Upper lobe of left lung (tissue), 6 donors: Measurements from ENCODE around the gene SLC6A17. TPM values are rescaled to one million over a fixed set of nuclear protein-coding genes. Genes with fewer than 3 reads are reported as not detected.

ENCODE experiments used
- ATAC-seq, 2 donors: fragments of 200-7000 bp; cut with Tn5 transposase; one replicate each; pipeline ENCODE4 v1.9.1; 2022; ENCODE audit warnings: mild to moderate bottlenecking in 2 of 2, moderate library complexity in 2 of 2; ENCODE audit not compliant: low FRiP score in 2 of 2
- DNase-seq, 2 donors: peaks; one replicate each; pipeline ENCODE4 v3.0.0-alpha.2; 2019 to 2020
- H3K27ac ChIP-seq, 4 donors: fragments of 200-600 bp; sonication (generic); one replicate each; pipeline ENCODE4 v1.5.1; 2016 to 2019
- H3K27me3 ChIP-seq, 4 donors: fragments of 200-600 bp; sonication (generic); one replicate each; pipeline ENCODE4 v1.5.1; 2017 to 2019
- H3K36me3 ChIP-seq, 4 donors: fragments of 200-600 bp; sonication (generic); one replicate each; pipeline ENCODE4 v1.5.1; 2016 to 2019
- H3K4me1 ChIP-seq, 4 donors: fragments of 200-600 bp; sonication (generic); one replicate each; pipeline ENCODE4 v1.5.1; 2018 to 2019
- H3K4me3 ChIP-seq, 4 donors: fragments of 200-600 bp; sonication (generic); one replicate each; pipeline ENCODE4 v1.5.1; 2017 to 2019; ENCODE audit warnings: mild to moderate bottlenecking in 2 of 4, moderate library complexity in 1 of 4
- H3K9me3 ChIP-seq, 4 donors: fragments of 200-600 bp; sonication (generic); one replicate each; pipeline ENCODE4 v1.5.1; 2018 to 2019
- CTCF ChIP-seq, 6 experiments: fragments of 450-650 bp in 4 of 6; fragments of 200-600 bp in 2 of 6; sonication (generic) in 2 of 6; IDR thresholded peaks; one replicate each; pipeline ENCODE4 v1.5.1; 2016 to 2019; ENCODE audit warnings: antibody characterized with exemption in 6 of 6
- EP300 ChIP-seq, 4 donors: sonication (generic); formaldehyde crosslinking; IDR thresholded peaks; one replicate each; pipeline ENCODE4 v1.5.1; 2017; ENCODE audit warnings: antibody characterized with exemption in 4 of 4, control low read depth in 2 of 4
- POLR2A ChIP-seq, 4 donors: fragments of 450-650 bp; IDR thresholded peaks; one replicate each; pipeline ENCODE4 v1.5.1; 2016 to 2017; ENCODE audit warnings: antibody characterized with exemption in 4 of 4, mild to moderate bottlenecking in 2 of 4
- POLR2AphosphoS5 ChIP-seq, 2 donors: sonication (generic); formaldehyde crosslinking; IDR thresholded peaks; one replicate each; pipeline ENCODE4 v1.5.1; 2017; ENCODE audit warnings: antibody characterized with exemption in 2 of 2
- WGBS, 2 donors: methylation state at CpG; one replicate each; pipeline ENCODE4 v1.1.5; 2017 to 2018; 5-methylcytosine and 5-hydroxymethylcytosine counted together
- total RNA-seq, 6 donors: library from RNA; depleted of rRNA in 4 of 6; stranded (reverse); fragments of >200 nt in 4 of 6; gene quantifications; one replicate each; pipeline versions ENCODE4 v1.1.0 to v1.2.1, GENCODE V29; 2016 to 2021
- donor health status: DM: no; HTN: no; CAD: no; lungs with moderate emphysema.
- donor health status: DM: no; HTN: yes; CAD: no; lungs with severe emphysema.

The SLC6A17 gene
- total RNA-seq, 6 donors from 2014 or later = 0.07 TPM; not detected in 5

DNA sequence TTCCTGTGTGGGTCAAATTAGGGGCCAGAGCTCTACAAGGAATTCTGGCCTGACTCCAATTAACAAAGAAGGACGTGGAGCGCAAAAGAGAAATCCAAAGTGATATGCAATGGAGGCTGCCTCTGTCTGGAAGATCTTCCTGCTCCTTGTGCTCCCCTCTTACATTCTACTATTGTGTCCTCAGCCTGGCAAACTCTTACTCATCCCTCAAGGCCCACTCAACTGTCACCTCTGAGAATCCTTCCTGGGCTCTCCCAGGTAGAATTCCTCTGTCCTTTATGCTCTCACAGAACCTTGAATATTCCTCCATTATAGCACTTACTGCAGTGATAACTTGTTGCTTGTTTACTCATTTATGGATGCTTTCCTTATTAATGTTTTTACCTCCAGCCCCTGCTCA is 91.2 kb downstream of the SLC6A17 start:
- ATAC-seq (no peak), DNase-seq (no peak)
- Histone ChIP-seq H3K27ac (no peak overlapping the region), H3K9me3 (no peaks in the 10 kb centered on the region), H3K36me3 (no peaks in the 10 kb centered on the region), H3K27me3 (no peaks in the 10 kb centered on the region), H3K4me1 (peaks cover 5 to 9% (median 8%) of the 10 kb centered on the region in 4 donors), H3K4me3 (no peak overlapping the region)
- TF ChIP-seq EP300 (IDR thresholded peaks at IDR 0.05) (no peak), CTCF (IDR thresholded peaks at IDR 0.05) (no peak), POLR2AphosphoS5 (IDR thresholded peaks at IDR 0.05) (no peak), POLR2A (IDR thresholded peaks at IDR 0.05) (no peak)
- 26 to 28% methylated on average over 2 of the region's 2 CpGs for WGBS, 2 donors

GRCh38 chr1:110242062-110242461 is 91.8 kb downstream of the SLC6A17 start:
- no peaks in the 10 kb centered on the region for H3K27me3 ChIP-seq
- ATAC-seq = no peak
- WGBS, 2 donors = 95 to 96% methylated on average over 3 to 4 of the region's 4 CpGs

GRCh38 chr1:110242731-110243130 is 92.4 kb downstream of the SLC6A17 start:
- H3K9me3 ChIP-seq = no peaks in the 10 kb centered on the region
- peaks cover 5 to 9% (median 8%) of the 10 kb centered on the region in 4 donors for H3K4me1 ChIP-seq
- no peak overlapping the region for H3K27ac ChIP-seq
- DNase-seq = no peak
- H3K27me3 ChIP-seq = no peaks in the 10 kb centered on the region
- TF ChIP-seq POLR2A (IDR thresholded peaks at IDR 0.05) = no peak
- no peak for TF ChIP-seq POLR2AphosphoS5 (IDR thresholded peaks at IDR 0.05)
- TF ChIP-seq EP300 (IDR thresholded peaks at IDR 0.05) = no peak
- TF ChIP-seq CTCF (IDR thresholded peaks at IDR 0.05) = no peak
- WGBS, 2 donors = 84 to 93% methylated on average over 3 to 4 of the region's 4 CpGs
- ATAC-seq = no peak
- H3K4me3 ChIP-seq = no peak overlapping the region
- no peaks in the 10 kb centered on the region for H3K36me3 ChIP-seq

More at GRCh38 chr1:110242062-110242461, 91.8 kb downstream of the SLC6A17 start:
- Histone ChIP-seq H3K4me3 (no peak overlapping the region), H3K36me3 (no peaks in the 10 kb centered on the region), H3K27ac (no peak overlapping the region), H3K9me3 (no peaks in the 10 kb centered on the region), H3K4me1 (peaks cover 5 to 9% (median 8%) of the 10 kb centered on the region in 4 donors)
- TF ChIP-seq EP300 (IDR thresholded peaks at IDR 0.05) (no peak), CTCF (IDR thresholded peaks at IDR 0.05) (no peak), POLR2A (IDR thresholded peaks at IDR 0.05) (no peak), POLR2AphosphoS5 (IDR thresholded peaks at IDR 0.05) (no peak)
- no peak for DNase-seq

DNA sequence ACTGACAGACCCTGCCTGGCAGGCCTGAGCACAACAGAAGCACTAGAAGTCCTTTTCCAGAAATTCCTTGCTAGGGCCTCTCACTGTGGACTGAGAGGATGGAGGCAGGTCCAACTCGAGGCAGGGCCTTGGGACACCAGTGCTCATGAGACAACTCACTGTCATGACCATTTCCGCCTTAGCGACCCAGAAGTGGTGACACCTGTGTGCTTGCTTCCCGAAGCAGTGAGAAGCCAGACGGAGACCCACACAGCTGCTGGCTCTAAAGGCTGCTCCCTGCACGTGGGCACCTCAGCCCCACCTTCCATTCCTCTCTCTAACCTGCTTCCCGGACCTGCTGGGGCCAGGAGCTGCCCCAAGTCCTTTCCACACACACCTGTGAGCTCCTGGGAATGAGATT is 92.9 kb downstream of the SLC6A17 start:
- no peak for ATAC-seq
- H3K4me3 ChIP-seq = no peak overlapping the region
- H3K27me3 ChIP-seq = no peaks in the 10 kb centered on the region
- no peak for DNase-seq
- WGBS, 2 donors = 67 to 79% methylated on average over 7 of the region's 7 CpGs
- H3K36me3 ChIP-seq = no peaks in the 10 kb centered on the region
- peaks cover 5 to 9% (median 8%) of the 10 kb centered on the region in 4 donors for H3K4me1 ChIP-seq
- no peak overlapping the region for H3K27ac ChIP-seq
- H3K9me3 ChIP-seq = no peaks in the 10 kb centered on the region
- TF ChIP-seq POLR2A (IDR thresholded peaks at IDR 0.05) (no peak), CTCF (IDR thresholded peaks at IDR 0.05) (no peak), EP300 (IDR thresholded peaks at IDR 0.05) (no peak), POLR2AphosphoS5 (IDR thresholded peaks at IDR 0.05) (no peak)

- TF ChIP-seq EP300 (IDR thresholded peaks at IDR 0.05) (no peak), POLR2A (IDR thresholded peaks at IDR 0.05) (no peak), CTCF (IDR thresholded peaks at IDR 0.05) (no peak), POLR2AphosphoS5 (IDR thresholded peaks at IDR 0.05) (no peak)
- WGBS, 2 donors = 23 to 53% methylated on average over 9 of the region's 9 CpGs
- Histone ChIP-seq H3K4me3 (no peak overlapping the region), H3K36me3 (no peaks in the 10 kb centered on the region), H3K4me1 (peaks cover 5 to 9% (median 8%) of the 10 kb centered on the region in 4 donors), H3K27ac (no peak overlapping the region), H3K9me3 (no peaks in the 10 kb centered on the region), H3K27me3 (no peaks in the 10 kb centered on the region)
- ATAC-seq (no peak), DNase-seq (no peak)
These were observed 93.3 kb downstream of the SLC6A17 start for GRCh38 chr1:110243574-110243973.
